HFFc6 (cell line): Measurements from ENCODE around the gene S100A16. TPM values are rescaled to one million over a fixed set of nuclear protein-coding genes. Genes with fewer than 3 reads are reported as not detected.

ENCODE experiments used
- DNase-seq: peaks from one replicate; pipeline ENCODE4 v3.0.0-alpha.2; 2018
- H3K27ac Mint-ChIP-seq: 2 replicates; pipeline ENCODE4 v1.8.0; 2020; ENCODE audit warnings: mild to moderate bottlenecking, mixed read lengths
- H3K27me3 Mint-ChIP-seq: 2 replicates; pipeline ENCODE4 v1.8.0; 2021; ENCODE audit warnings: mild to moderate bottlenecking, moderate library complexity, mixed read lengths; ENCODE audit not compliant: insufficient read depth
- H3K36me3 Mint-ChIP-seq: 2 replicates; pipeline ENCODE4 v1.8.0; 2021; ENCODE audit warnings: low read depth, mixed read lengths
- H3K4me1 Mint-ChIP-seq: 2 replicates; pipeline ENCODE4 v1.8.0; 2020; ENCODE audit warnings: low read depth, mixed read lengths
- H3K4me3 Mint-ChIP-seq: 2 replicates; pipeline ENCODE4 v1.8.0; 2020; ENCODE audit warnings: mild to moderate bottlenecking, moderate library complexity, mixed read lengths
- H3K9me3 Mint-ChIP-seq: 2 replicates; pipeline ENCODE4 v1.8.0; 2020; ENCODE audit warnings: mild to moderate bottlenecking, mixed read lengths
- total RNA-seq, 6 experiments: library from RNA; stranded (reverse); fragmentation: NEBNext Ultra II Directional; extraction: Animal tissue kit (Norgen Biotek cat#: 25700); gene quantifications; 2 replicates in 1 of 6; 3 replicates in 5 of 6; pipeline ENCODE4 v1.2.3, GENCODE V29; 2021
- TF ChIP-seq, protein P1 (sequence below): fragments of 200-600 bp; sonication (generic); IDR thresholded peaks from 2 replicates; pipeline ENCODE4 v1.5.0; 2021; ENCODE audit warnings: antibody characterized with exemption, mild to moderate bottlenecking

The S100A16 gene
- total RNA-seq, 6 experiments from 2014 or later = 235 to 351 (median 258) TPM

DNA sequence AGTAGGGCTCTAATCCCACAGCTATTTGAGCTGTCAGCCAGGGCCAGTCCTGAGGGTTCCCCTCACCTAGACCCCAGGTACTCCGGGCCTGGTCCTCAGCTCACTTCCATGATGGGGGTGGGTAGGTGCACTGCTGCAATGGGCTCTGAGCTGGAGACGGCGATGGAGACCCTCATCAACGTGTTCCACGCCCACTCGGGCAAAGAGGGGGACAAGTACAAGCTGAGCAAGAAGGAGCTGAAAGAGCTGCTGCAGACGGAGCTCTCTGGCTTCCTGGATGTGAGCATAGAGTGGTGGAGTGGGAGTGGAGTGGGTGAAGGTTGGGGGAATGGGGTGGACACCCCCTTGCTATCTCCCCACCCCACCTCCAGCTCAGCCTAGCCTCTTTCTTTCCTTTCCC lies 17.4 kb upstream of the S100A16 start:
- TF ChIP-seq, protein P1, sequence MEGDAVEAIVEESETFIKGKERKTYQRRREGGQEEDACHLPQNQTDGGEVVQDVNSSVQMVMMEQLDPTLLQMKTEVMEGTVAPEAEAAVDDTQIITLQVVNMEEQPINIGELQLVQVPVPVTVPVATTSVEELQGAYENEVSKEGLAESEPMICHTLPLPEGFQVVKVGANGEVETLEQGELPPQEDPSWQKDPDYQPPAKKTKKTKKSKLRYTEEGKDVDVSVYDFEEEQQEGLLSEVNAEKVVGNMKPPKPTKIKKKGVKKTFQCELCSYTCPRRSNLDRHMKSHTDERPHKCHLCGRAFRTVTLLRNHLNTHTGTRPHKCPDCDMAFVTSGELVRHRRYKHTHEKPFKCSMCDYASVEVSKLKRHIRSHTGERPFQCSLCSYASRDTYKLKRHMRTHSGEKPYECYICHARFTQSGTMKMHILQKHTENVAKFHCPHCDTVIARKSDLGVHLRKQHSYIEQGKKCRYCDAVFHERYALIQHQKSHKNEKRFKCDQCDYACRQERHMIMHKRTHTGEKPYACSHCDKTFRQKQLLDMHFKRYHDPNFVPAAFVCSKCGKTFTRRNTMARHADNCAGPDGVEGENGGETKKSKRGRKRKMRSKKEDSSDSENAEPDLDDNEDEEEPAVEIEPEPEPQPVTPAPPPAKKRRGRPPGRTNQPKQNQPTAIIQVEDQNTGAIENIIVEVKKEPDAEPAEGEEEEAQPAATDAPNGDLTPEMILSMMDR = no peak
- Mint-ChIP-seq H3K27ac (peak overlapping the region; percentile 61; the same call in 1 of the 2 replicates), H3K36me3 (peaks cover 35% of the 10 kb centered on the region), H3K9me3 (peaks cover 4% of the 10 kb centered on the region; the same call in 1 of the 2 replicates), H3K27me3 (peaks cover 6% of the 10 kb centered on the region), H3K4me3 (no peak overlapping the region), H3K4me1 (peaks cover 61% of the 10 kb centered on the region)
- DNase-seq = no peak

DNA sequence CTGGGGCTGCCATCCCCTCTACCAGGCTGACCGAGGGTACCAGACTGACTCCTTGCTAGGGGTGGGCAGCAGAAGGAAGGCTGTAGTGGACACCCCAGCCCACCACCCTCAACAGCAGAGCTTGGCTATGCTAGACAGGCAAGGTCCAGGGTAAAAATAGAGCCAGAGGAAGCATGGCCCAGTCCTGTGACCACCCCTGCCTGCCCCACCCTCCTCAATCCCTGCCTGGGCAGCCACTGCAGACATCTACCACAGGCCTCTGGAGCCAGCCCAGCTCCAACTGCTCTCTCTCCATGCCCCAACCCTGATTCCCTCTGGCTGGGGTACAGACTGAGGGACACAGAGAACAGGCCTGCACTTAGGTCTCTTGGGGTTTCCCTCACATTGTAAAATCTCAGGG lies 17.0 kb upstream of the S100A16 start:
- TF ChIP-seq, protein P1 = no peak
- no peak for DNase-seq

DNA sequence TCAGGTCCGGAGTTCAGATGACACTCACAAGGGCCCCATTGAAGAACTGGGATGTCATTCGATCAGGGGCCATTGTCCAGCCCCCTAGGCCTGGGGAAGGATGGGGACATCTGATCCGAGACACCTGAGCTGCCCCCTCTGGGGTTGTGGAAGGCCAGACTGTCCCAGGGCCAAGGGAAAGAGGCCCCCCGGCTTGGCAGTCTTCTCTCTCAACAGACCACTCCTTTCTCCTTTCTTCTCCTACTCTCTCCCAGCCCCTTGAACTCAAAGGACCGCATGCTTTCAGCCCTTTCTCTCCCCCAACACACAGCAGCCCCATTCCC lies 16.4 kb upstream of the S100A16 start:
- Mint-ChIP-seq H3K27ac (no peak overlapping the region), H3K36me3 (peaks cover 40% of the 10 kb centered on the region), H3K4me3 (no peak overlapping the region), H3K9me3 (peaks cover 4% of the 10 kb centered on the region; the same call in 1 of the 2 replicates), H3K27me3 (peaks cover 6% of the 10 kb centered on the region), H3K4me1 (peaks cover 72% of the 10 kb centered on the region)
- DNase-seq = no peak
- TF ChIP-seq, protein P1 = no peak

More for the DNA sequence above, 17.0 kb upstream of the S100A16 start:
- Mint-ChIP-seq H3K9me3 (peaks cover 4% of the 10 kb centered on the region; the same call in 1 of the 2 replicates), H3K27ac (peak overlapping the region; percentile 61; the same call in 1 of the 2 replicates), H3K4me1 (peaks cover 66% of the 10 kb centered on the region), H3K4me3 (no peak overlapping the region), H3K27me3 (peaks cover 6% of the 10 kb centered on the region), H3K36me3 (peaks cover 39% of the 10 kb centered on the region)

DNA sequence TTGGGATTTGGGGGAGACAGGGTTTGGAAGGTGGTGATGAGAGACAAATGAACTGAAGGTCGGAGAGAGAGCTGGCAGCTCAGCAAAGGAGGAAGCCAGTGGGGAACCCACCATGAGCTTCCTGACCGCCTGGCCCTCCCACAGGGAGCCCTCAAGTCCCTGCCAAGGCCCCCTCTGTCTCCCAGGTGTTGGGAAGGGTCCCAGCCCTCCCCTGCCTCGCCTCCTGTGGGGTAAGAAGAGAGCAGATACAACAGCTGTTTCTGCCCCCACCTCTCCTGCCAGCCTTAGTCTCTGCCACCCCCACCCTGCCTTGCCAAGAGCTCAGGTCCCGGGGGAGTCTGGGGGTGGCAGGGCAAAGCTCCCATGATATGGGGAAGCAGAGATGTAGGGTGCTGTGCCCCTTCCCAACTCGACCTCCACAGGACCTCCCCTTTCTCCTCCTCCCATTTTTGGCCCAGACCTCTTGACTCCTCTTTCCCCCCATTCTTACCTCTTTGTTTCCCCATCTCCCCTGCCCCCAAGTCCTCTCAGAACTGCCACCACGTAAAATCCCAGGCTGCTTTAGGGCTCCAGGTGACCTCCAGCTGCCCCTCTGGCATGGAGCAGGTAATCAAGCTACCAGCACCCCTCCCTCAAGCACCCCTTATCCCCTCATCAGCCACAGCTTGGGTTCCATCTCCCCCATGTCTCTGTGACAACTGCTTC lies 15.9 kb upstream of the S100A16 start:
- Mint-ChIP-seq H3K27ac (no peak overlapping the region; the same call in 1 of the 2 replicates), H3K4me1 (peaks cover 77% of the 10 kb centered on the region), H3K4me3 (no peak overlapping the region), H3K9me3 (peaks cover 4% of the 10 kb centered on the region; the same call in 1 of the 2 replicates), H3K36me3 (peaks cover 40% of the 10 kb centered on the region), H3K27me3 (peaks cover 6% of the 10 kb centered on the region)
- DNase-seq = no peak
- TF ChIP-seq, protein P1 = no peak

DNA sequence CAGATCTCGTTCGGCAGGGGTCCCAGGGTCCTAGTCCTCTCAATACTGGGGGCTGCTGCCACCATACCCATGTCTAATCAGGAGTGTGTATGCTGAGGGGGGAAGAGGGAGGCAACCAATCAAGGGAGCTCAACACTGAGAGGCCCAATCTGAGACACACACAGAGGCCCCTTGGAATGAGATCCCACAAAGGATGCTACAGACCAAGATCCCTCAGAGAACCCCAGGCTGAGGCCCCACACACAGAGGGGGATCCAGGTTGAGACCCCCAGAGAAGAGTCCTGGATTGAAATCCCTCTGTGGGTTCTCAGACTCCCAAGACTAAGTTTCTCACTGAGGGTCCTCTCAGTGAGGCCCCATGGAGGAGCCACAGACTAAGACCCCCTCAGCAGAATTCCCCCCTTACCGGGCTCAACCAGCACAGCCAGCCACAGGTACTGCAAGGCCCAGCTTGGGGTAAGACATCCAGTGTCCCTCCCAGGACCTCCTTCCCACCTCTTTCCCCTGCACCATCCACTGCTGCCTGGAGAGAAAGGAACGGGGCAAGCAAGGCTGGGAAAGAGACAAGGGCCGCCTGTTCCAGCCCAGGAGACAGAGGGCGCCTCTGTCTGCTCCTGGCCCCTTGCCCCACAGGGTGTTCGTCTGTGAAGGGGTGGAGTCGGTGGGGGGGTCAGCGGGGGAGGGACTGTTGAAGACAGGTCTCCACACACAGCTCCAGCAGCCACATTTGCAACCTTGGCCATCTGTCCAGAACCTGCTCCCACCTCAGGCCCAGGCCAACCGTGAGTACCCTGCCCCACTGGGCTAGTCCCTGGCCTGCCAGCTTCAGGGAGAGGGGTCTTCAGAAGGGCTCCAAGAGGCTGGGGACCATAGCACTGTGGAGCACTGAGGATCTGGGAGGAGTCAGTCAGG lies 15.0 kb upstream of the S100A16 start, which contains the start of gene S100A1:
S100A1 (plus strand) TSS at position 720 of the 912 bp plus-strand sequence. CDS start 2,088 bp downstream, outside the sequence.
- no peak for DNase-seq
- H3K9me3 Mint-ChIP-seq = no peaks in the 10 kb centered on the region
- H3K27me3 Mint-ChIP-seq = peaks cover 6% of the 10 kb centered on the region
- peak within 1 kb of the TSS; percentile 97 for H3K4me3 Mint-ChIP-seq
- H3K36me3 Mint-ChIP-seq = peaks cover 36% of the 10 kb centered on the region
- H3K4me1 Mint-ChIP-seq = peaks cover 74% of the 10 kb centered on the region
- peak within 1 kb of the TSS; percentile 100 for H3K27ac Mint-ChIP-seq
- TF ChIP-seq, protein P1 = peak; percentile 15
